ENCODE results near the gene PEAK3.

The PEAK3 gene

DNA sequence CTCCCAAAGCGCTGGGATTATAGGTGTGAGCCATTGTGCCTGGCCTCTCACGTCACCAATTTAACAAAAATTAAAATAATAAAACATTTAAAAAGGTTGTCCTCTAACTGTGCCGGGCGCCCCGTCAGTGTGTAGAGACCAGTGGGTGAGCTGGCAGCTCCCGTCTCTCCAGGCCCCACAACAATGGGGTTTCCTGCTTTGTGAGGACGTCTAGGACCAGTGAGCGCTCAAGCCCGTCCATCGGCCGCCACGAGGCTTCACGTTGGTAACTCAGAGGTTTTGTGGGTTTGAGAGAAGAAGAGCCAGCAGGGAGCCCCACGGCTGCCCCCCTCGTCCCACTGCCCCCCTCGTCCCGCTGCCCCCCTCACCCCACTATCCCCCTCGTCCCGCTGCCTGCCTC, 41.7 kb upstream of the PEAK3 start:
- no peak for TF ChIP-seq JUND (IDR thresholded peaks at IDR 0.05; ENCODE audit: low read depth)
- in situ Hi-C loops (cut with HindIII; ENCODE audit: low pct_unique_long_range_greater_than_20kb, low sequenced_read_pairs): no loop called here
- no peak for DNase-seq (ENCODE audit: low read depth in 1 of 2, low spot score in 1 of 2)

DNA sequence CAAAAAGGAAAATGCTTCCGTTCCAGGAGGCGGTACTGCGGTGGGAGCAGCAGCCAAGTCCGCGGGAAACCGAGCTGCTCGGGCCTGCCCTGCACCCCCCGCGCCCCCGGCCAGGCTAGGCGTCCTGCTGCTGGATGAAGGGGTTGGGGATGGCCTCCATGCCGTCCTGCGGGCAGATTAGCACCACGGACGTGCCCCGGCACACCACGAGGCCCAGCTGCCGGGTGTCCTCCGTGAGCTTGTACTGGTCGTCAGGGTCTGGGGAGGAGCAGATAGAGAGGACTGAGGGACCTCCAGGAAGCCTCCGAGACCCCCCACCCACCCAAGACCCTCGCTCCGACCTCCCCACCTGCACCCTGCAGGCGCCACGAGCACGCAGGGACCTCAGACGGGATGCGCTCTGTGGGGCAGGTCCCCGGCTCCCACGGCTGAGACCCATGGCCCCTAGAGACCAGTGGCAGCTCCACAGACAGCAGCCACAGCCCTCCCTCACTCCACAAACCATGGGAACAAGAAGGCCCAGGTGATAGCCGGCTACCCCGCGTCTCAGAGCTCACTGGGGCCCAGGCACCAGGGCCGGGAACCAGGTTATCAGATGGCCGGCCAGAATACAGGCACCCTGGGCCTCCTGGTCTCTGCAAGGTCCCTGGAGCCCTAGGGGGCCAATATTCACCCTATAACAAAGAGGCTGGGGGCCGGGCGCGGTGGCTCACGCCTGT, 39.7 kb upstream of the PEAK3 start:
- in situ Hi-C loops (cut with HindIII; ENCODE audit: low pct_unique_long_range_greater_than_20kb, low sequenced_read_pairs): no loop called here
- no peak for DNase-seq (ENCODE audit: low read depth in 1 of 2, low spot score in 1 of 2)
- TF ChIP-seq JUND (IDR thresholded peaks at IDR 0.05; ENCODE audit: low read depth): no peak

DNA sequence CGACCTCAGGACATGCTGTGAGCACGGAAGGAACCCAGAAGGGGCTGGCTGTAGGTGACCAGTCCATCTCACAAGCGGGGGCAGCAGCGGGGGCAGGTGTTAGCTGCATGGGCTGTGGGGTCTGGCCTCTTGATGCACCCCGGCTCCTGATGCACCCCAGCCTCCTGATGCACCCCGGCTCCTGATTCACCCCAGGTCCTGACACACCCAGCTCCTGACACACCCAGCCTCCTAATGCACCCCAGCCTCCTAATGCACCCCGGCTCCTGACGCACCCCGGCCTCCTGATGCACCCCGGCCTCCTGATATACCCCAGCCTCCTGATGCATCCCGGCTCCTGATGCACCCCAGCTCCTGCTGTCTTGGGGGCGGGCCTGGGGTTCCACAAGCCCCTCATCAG, 39.0 kb upstream of the PEAK3 start:
- in situ Hi-C loops (cut with HindIII; ENCODE audit: low pct_unique_long_range_greater_than_20kb, low sequenced_read_pairs): no loop called here
- TF ChIP-seq JUND (IDR thresholded peaks at IDR 0.05; ENCODE audit: low read depth): no peak
- DNase-seq (ENCODE audit: low read depth in 1 of 2, low spot score in 1 of 2): no peak

- in situ Hi-C loops (cut with HindIII; ENCODE audit: low pct_unique_long_range_greater_than_20kb, low sequenced_read_pairs): no loop called here
- no peak for TF ChIP-seq JUND (IDR thresholded peaks at IDR 0.05; ENCODE audit: low read depth)
- DNase-seq (ENCODE audit: low read depth in 1 of 2, low spot score in 1 of 2): no peak
These were observed 38.1 kb upstream of the PEAK3 start for GRCh38 chr19:2320049-2320448.

- DNase-seq (ENCODE audit: low read depth in 1 of 2, low spot score in 1 of 2): no peak
- in situ Hi-C loops (cut with HindIII; ENCODE audit: low pct_unique_long_range_greater_than_20kb, low sequenced_read_pairs): no loop called here
- TF ChIP-seq JUND (IDR thresholded peaks at IDR 0.05; ENCODE audit: low read depth): no peak
These were observed 37.6 kb upstream of the PEAK3 start for GRCh38 chr19:2319551-2319950.

- in situ Hi-C loops (cut with HindIII; ENCODE audit: low pct_unique_long_range_greater_than_20kb, low sequenced_read_pairs): no loop called here
- no peak for TF ChIP-seq JUND (IDR thresholded peaks at IDR 0.05; ENCODE audit: low read depth)
- DNase-seq (ENCODE audit: low read depth in 1 of 2, low spot score in 1 of 2): no peak
These were observed 36.9 kb upstream of the PEAK3 start for GRCh38 chr19:2318923-2319322.

DNA sequence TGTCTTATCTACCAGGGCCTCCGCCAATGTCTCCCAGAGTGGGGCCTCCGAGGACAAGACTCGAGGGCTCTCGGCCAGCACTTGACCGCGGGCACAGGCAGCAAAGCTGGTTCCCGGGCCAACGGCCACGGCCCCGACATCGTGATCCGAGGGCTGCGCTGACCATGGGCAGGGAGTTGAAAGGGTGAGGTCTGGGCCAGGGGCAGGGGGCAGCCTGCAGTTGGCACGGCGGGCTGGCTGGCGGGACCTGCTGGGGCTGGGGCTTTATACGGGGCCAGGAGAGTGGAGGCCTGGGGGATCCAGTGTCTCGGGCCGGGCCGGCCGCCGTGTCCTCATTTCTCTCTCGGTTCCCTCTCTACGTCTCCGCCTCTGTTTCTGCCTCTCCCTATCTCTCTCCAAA, 35.8 kb upstream of the PEAK3 start:
- in situ Hi-C loops (cut with HindIII; ENCODE audit: low pct_unique_long_range_greater_than_20kb, low sequenced_read_pairs): no loop called here
- no peak for TF ChIP-seq JUND (IDR thresholded peaks at IDR 0.05; ENCODE audit: low read depth)
- no peak for DNase-seq (ENCODE audit: low read depth in 1 of 2, low spot score in 1 of 2)

DNA sequence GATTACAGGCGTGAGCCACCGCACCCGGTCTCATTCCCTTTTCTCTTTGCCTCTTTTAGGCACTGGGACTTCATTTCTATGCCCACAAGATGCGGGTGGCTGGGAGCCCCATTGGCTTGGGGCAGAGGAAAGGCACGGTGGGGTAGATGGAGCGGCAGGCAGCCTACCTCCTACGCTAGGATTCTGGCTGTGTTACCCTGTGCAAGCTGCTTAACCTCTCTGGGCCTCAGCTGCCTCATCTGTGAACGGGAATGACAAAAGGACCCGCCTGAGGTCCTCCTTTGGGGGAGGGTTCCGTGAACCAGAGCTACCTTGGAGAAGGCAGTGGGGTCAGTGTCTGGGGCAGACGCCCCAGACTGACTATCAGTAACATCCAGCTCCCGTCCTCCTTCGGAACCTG, 35.3 kb upstream of the PEAK3 start:
- in situ Hi-C loops (cut with HindIII; ENCODE audit: low pct_unique_long_range_greater_than_20kb, low sequenced_read_pairs): no loop called here
- no peak for TF ChIP-seq JUND (IDR thresholded peaks at IDR 0.05; ENCODE audit: low read depth)
- DNase-seq (ENCODE audit: low read depth in 1 of 2, low spot score in 1 of 2): no peak

DNA sequence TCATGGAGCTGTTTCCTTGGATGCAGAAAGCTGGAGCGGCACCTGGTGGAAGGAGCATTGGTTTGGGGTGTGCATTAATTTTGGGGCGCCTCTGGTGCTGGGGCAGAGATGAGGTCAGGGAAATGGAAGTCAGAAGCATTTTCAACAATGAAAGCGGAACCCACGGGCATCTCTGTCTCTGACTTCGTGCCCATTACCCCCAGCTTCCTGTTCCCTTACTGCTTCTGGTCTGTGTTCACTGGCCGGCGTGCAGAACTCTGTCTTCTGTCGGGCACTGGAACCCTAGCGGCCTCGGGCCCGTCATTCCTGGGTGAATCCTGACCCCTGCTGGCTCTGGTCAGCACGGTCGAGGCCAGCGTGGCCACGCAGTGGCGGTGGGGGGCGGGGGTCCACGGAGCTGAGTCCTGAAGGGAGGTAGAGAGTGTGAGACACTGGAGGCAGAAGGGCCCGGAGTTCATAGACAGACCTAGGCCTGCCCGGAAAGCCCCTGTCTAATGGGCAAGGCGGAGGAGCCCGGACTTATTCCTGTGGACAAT, 33.9 kb upstream of the PEAK3 start:
- no peak for TF ChIP-seq JUND (IDR thresholded peaks at IDR 0.05; ENCODE audit: low read depth)
- DNase-seq (ENCODE audit: low read depth in 1 of 2, low spot score in 1 of 2): peak; percentile 60 to 69
- in situ Hi-C loops (cut with HindIII; ENCODE audit: low pct_unique_long_range_greater_than_20kb, low sequenced_read_pairs): no loop called here

DNA sequence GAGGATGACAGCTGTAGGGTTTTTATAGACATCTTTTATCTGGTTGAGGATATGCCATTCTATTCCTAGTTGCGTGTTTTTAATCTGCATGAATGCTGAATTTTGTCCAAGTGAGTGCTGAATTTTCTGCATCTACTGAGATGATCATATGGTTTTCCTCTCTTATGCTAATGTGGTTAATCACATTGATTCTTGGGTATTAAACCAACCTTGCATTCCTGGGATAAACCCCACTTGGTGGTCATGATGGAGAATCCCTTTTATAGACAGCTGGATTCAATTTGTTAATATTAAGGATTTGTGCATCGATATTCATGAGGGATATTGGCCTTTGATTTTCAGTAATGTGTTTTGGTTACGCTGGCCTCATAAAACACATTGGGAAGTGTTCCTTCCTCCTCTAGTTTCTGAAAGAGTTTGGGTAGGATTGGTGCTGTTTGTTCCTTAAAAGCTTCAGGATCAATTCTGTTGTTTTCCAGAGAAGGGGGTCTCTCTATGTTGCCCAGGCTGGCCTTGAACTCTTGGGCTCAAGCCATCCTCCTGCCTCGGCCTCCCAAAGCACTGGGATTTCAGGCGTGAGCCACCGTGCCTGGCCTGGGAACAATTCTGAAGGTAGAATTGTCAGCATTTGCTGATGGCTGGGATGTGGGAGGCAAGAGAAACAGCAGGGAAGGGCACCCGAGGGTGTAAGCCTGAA, 33.3 kb upstream of the PEAK3 start:
- no peak for TF ChIP-seq JUND (IDR thresholded peaks at IDR 0.05; ENCODE audit: low read depth)
- no peak for DNase-seq (ENCODE audit: low read depth in 1 of 2, low spot score in 1 of 2)
- in situ Hi-C loops (cut with HindIII; ENCODE audit: low pct_unique_long_range_greater_than_20kb, low sequenced_read_pairs): no loop called here

DNA sequence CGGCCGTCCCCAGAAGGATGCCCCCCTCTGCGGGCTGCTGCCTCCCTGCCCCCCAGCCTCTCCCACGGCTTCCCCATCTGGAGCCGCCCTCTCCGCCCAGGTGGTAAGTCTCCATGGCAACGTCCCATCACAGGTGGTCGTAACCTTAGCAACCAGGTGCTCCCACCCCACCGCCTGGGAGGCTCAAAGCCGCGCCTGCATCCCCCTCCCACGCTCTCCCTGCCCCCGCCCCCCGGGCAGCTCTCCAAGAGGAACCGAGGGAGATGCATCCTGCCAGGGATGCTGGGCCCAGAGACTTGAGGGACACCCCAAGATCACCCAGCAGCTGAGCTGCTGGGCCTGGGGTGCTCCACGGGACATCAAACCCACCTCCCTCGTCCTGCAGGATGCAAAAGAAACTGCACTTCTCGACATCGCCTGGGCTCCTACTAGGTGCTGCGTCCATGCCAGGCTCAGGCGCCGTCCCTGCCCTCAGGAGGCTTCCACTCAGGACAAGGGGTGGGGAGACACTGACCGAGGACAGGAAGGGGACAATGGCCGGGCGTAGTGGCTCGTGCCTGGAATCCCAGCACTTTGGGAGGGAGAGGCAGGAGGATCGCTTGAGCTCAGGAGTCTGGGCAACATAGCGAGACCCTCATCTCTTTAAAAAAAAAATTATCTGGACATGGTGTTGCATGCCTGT, 31.0 kb upstream of the PEAK3 start:
- no peak for TF ChIP-seq JUND (IDR thresholded peaks at IDR 0.05; ENCODE audit: low read depth)
- no peak for DNase-seq (ENCODE audit: low read depth in 1 of 2, low spot score in 1 of 2)
- in situ Hi-C loops (cut with HindIII; ENCODE audit: low pct_unique_long_range_greater_than_20kb, low sequenced_read_pairs): no loop called here

GRCh38 chr19:2311093-2311492, 29.1 kb upstream of the PEAK3 start:
- in situ Hi-C loops (cut with HindIII; ENCODE audit: low pct_unique_long_range_greater_than_20kb, low sequenced_read_pairs): no loop called here
- DNase-seq (ENCODE audit: low read depth in 1 of 2, low spot score in 1 of 2): no peak
- no peak for TF ChIP-seq JUND (IDR thresholded peaks at IDR 0.05; ENCODE audit: low read depth)
